PC-9 (cell line): ENCODE results near the gene GNB1. TPM values are rescaled to one million over a fixed set of nuclear protein-coding genes. Genes with fewer than 3 reads are reported as not detected.

Experiments
- BruUV-seq: library from RNA; stranded (reverse); fragments of 400-500 nt; replicated peaks from 2 replicates; lab custom pipeline; 2021; lab: Mats Ljungman, UMichigan
- CTCF ChIA-PET: fragments of 300-600 bp; sonication (Branson Sonifier 250); formaldehyde crosslinking; loops from one replicate; lab custom pipeline; 2022; ENCODE audit warnings: antibody characterized with exemption; lab: Charles Lee
- POLR2A ChIA-PET: fragments of 300-600 bp; sonication (Branson Sonifier 250); formaldehyde crosslinking; loops from one replicate; lab custom pipeline; 2022; ENCODE audit warnings: antibody characterized with exemption; ENCODE audit not compliant: unreplicated experiment; lab: Charles Lee
- DNase-seq, 2 experiments: peaks; one replicate each; pipeline versions ENCODE4 v3.0.0 to v3.0.0-alpha.2; 2015 to 2022; ENCODE audit warnings: mixed read lengths in 1 of 2
- H2AFZ ChIP-seq: fragments of 200-600 bp; sonication (generic); 2 replicates; pipeline ENCODE4 v1.8.1; 2017; ENCODE audit warnings: antibody characterized with exemption
- H3F3A ChIP-seq: fragments of 200-600 bp; sonication (generic); 2 replicates; pipeline ENCODE4 v1.8.1; 2017; ENCODE audit warnings: antibody characterized with exemption, mild to moderate bottlenecking, low read depth; ENCODE audit not compliant: insufficient read depth
- H3K27ac ChIP-seq: fragments of 200-600 bp; sonication (generic); 2 replicates; pipeline ENCODE4 v1.6.1; 2016; ENCODE audit warnings: mixed run types
- H3K27me3 ChIP-seq: fragments of 200-600 bp; sonication (generic); 2 replicates; pipeline ENCODE4 v1.6.1; 2016; ENCODE audit warnings: low read depth, mixed run types; ENCODE audit not compliant: insufficient read depth
- H3K36me3 ChIP-seq: fragments of 200-600 bp; sonication (generic); 2 replicates; pipeline ENCODE4 v1.6.1; 2016; ENCODE audit warnings: low read depth, mixed run types
- H3K4me1 ChIP-seq: fragments of 200-600 bp; sonication (generic); replicated peaks from 2 replicates; pipeline ENCODE4 v1.6.1; 2016; ENCODE audit warnings: mixed run types; ENCODE audit not compliant: insufficient read depth
- H3K4me2 ChIP-seq: fragments of 200-600 bp; sonication (generic); 2 replicates; pipeline ENCODE4 v1.6.1; 2017; ENCODE audit warnings: mixed run types
- H3K4me3 ChIP-seq: fragments of 200-600 bp; sonication (generic); 2 replicates; pipeline ENCODE4 v1.6.1; 2016; ENCODE audit warnings: mixed run types
- H3K79me2 ChIP-seq: fragments of 200-600 bp; sonication (generic); 2 replicates; pipeline ENCODE4 v1.6.1; 2017; ENCODE audit warnings: low read depth, mixed run types
- H3K9me2 ChIP-seq: fragments of 200-600 bp; sonication (generic); 2 replicates; pipeline ENCODE4 v1.8.1; 2017; ENCODE audit warnings: mild to moderate bottlenecking; ENCODE audit not compliant: insufficient read depth
- H3K9me3 ChIP-seq: fragments of 200-600 bp; sonication (generic); 2 replicates; pipeline ENCODE4 v1.8.1; 2016; ENCODE audit warnings: low read depth; ENCODE audit not compliant: insufficient read depth
- H4K20me1 ChIP-seq: fragments of 200-600 bp; sonication (generic); 2 replicates; pipeline ENCODE4 v1.8.1; 2017; ENCODE audit not compliant: insufficient read depth
- CTCF ChIP-seq: fragments of 200-600 bp; sonication (generic); conservative IDR thresholded peaks from 2 replicates; pipeline ENCODE4 v1.6.1; 2017; ENCODE audit warnings: mixed run types, antibody characterized with exemption, mild to moderate bottlenecking, moderate library complexity
- EZH2 ChIP-seq: fragments of 200-600 bp; sonication (generic); IDR thresholded peaks from 2 replicates; pipeline ENCODE4 v1.8.0; 2017; ENCODE audit warnings: antibody characterized with exemption, low read depth
- intact Hi-C: fragments of 100-400 bp; cut with micrococcal nuclease; formaldehyde crosslinking; loops from one replicate; pipeline ENCODE4 v1.10.0; 2022; ENCODE audit not compliant: unreplicated experiment
- total RNA-seq: library from RNA; stranded (reverse); gene quantifications from 2 replicates; pipeline ENCODE4 v1.2.3, GENCODE V29; 2021

Gene GNB1
- total RNA-seq, 1 experiment from 2014 or later = 286 TPM

GRCh38 chr1:1788646-1789431 is 102.0 kb downstream of the GNB1 start:
- intact Hi-C loops = no loop called here
- POLR2A ChIA-PET = no interaction called here

GRCh38 chr1:1788136-1788535 is 102.8 kb downstream of the GNB1 start:
- peaks cover 8% of the 10 kb centered on the region for H3K4me1 ChIP-seq
- H3K79me2 ChIP-seq = no peaks in the 10 kb centered on the region
- ChIA-PET CTCF (no interaction called here), POLR2A (no interaction called here)
- no peak for DNase-seq
- no peaks in the 10 kb centered on the region for H3K9me3 ChIP-seq
- TF ChIP-seq CTCF (no peak), EZH2 (no peak)
- H3F3A ChIP-seq = peaks cover 43% of the 10 kb centered on the region
- no peak overlapping the region for H2AFZ ChIP-seq
- no peaks in the 10 kb centered on the region for H3K27me3 ChIP-seq
- H3K4me3 ChIP-seq = no peak overlapping the region
- H4K20me1 ChIP-seq = peaks cover 4% of the 10 kb centered on the region; the same call in 1 of the 2 replicates
- peaks cover 13% of the 10 kb centered on the region for H3K36me3 ChIP-seq
- H3K4me2 ChIP-seq = no peak overlapping the region
- no TSS peak for BruUV-seq
- no peak overlapping the region for H3K27ac ChIP-seq
- no peaks in the 10 kb centered on the region for H3K9me2 ChIP-seq
- intact Hi-C loops = no loop called here

More at GRCh38 chr1:1788646-1789431, 102.0 kb downstream of the GNB1 start:
- Histone ChIP-seq H2AFZ (no peak overlapping the region), H3K9me2 (no peaks in the 10 kb centered on the region), H3K4me2 (no peak overlapping the region), H3K27me3 (no peaks in the 10 kb centered on the region), H3K4me3 (no peak overlapping the region), H3K36me3 (peaks cover 13% of the 10 kb centered on the region), H3K79me2 (no peaks in the 10 kb centered on the region), H4K20me1 (peaks cover 4% of the 10 kb centered on the region; the same call in 1 of the 2 replicates), H3K9me3 (no peaks in the 10 kb centered on the region), H3K4me1 (peaks cover under 1% of the 10 kb centered on the region; the same call in 1 of the 2 replicates), H3F3A (peaks cover 36% of the 10 kb centered on the region), H3K27ac (no peak overlapping the region)
- TF ChIP-seq EZH2 (no peak), CTCF (no peak; the same call in 1 of the 2 replicates)
- peak in 1 of 2 experiments; percentile 21 for DNase-seq
- CTCF ChIA-PET = no interaction called here
- BruUV-seq = no TSS peak

GRCh38 chr1:1786836-1787605 is 103.9 kb downstream of the GNB1 start:
- ChIA-PET POLR2A (no interaction called here), CTCF (no interaction called here)
- Histone ChIP-seq H3K27me3 (no peaks in the 10 kb centered on the region), H3K79me2 (no peaks in the 10 kb centered on the region), H2AFZ (no peak overlapping the region), H3K9me2 (no peaks in the 10 kb centered on the region), H3K4me2 (no peak overlapping the region), H3K4me1 (peaks cover 18% of the 10 kb centered on the region), H3K9me3 (no peaks in the 10 kb centered on the region), H3K27ac (no peak overlapping the region), H3K36me3 (peaks cover 13% of the 10 kb centered on the region), H3K4me3 (no peak overlapping the region), H4K20me1 (peaks cover 4% of the 10 kb centered on the region; the same call in 1 of the 2 replicates), H3F3A (peaks cover 52% of the 10 kb centered on the region)
- no peak for DNase-seq
- BruUV-seq = no TSS peak
- intact Hi-C loops = no loop called here
- no peak for TF ChIP-seq CTCF
- TF ChIP-seq EZH2 = no peak
